Measurements from ENCODE around the gene TMEM219. TPM values are rescaled to one million over a fixed set of nuclear protein-coding genes. Genes with fewer than 3 reads are reported as not detected.

Gene TMEM219
- total RNA-seq, 1 donor from 2014 or later: 125 TPM

DNA sequence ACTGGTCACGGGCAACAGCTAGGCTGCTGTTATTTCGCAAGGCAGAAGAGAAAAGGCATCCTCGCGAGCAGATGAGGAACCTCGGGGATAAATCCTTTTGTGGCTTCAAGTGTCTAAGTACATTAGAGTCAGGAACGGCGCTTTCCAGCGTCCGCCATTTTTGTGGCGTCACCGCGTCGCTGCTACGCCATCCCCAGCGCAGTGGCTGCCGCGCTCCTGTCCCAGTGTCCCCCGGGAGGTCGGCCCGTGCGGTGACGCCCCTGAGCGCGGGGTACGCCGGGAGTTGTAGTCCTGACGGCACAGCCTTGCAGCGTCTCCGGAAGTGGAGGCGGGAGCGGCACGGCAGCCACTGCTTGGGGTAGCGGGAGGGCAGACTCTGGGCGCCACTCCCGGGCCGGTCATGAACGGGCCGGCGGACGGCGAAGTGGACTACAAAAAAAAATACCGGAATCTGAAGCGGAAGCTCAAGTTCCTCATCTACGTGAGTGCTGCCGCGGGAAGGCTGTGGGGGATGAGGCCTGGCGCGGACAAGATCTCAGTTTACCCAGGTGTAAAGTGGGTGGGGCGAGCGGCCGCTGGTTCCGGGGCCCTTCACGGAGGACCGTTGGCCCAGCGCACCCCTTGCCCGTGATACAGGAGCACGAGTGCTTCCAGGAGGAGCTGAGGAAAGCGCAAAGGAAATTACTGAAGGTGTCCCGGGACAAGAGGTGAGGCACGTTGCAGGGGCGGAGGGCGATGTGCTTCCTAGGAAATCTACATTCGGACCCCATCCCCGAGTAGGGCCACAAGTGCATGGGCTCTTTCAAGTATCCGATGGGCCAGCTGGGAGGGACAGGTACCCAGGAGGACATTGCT is 34.3 kb downstream of the TMEM219 start, which contains the start of gene INO80E:
INO80E (plus strand) TSS at position 331 of the 855 bp plus-strand sequence; CDS start at position 401, 70 bp downstream.
- peak; percentile 97 for DNase-seq

DNA sequence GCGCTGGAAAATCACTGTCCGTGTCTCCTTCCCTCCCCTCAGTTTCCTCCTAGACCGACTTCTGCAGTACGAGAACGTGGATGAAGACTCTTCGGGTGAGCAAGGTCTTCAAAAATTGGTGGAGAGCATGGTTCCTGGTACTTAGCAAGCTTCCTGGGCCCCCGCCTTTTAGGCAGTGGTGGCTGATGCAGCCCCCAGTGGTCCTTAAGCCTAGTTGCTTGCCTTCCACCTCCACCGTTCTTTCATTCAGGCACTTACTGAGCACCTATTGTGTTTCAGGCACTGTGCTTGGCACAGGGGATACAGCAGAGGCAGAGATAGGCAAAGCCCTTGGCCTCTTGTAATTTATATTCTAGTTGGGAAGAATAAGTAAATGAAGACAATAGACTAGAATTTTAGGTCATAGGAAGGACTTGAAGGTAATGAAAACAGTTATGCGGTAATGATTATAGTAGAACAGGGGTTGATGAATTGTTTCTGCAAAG is 34.9 kb downstream of the TMEM219 start:
- DNase-seq: no peak

GRCh38 chr16:29999605-30000004 is 37.7 kb downstream of the TMEM219 start:
- no peak for DNase-seq

- DNase-seq: no peak
Measured at GRCh38 chr16:30000735-30001631, 39.1 kb downstream of the TMEM219 start.

- DNase-seq: no peak
Measured at GRCh38 chr16:30002614-30003346, 40.9 kb downstream of the TMEM219 start.

DNA sequence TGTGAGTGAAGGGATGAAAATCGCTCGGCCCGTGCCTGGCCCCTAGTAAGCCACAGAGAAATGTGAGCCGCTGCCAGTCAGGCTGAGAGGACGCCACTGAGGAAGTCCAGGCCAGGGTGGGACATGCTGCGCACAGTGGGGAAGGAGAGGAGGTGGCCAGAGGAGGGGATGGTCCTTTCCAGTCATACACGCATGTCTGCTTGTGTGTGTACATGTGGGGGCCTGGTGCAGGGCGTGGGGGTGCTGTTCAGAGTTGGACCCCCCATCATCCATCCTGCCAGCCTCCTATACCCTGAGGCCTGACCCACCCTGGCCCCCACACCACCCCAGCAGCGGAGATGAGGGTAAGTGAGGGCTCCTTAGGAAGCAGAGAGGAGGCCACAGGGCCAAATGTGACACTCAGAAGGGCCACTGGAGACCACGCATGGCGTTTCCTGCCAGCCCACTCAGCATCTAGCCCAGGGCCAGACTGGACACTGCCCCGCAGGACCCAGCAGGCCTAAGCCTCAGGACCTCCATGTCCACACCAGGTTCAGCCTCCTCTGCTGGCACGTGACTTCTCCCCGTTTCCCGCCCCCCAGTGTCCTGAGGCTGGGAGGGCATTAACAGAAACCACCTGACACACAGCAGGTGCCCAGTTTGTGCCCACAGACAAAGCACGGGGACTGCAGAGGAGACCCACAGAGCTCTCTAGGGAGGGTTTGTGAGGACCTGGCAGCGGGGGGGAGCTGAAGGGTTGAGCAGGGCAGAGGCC is 42.0 kb downstream of the TMEM219 start:
- DNase-seq: no peak

DNA sequence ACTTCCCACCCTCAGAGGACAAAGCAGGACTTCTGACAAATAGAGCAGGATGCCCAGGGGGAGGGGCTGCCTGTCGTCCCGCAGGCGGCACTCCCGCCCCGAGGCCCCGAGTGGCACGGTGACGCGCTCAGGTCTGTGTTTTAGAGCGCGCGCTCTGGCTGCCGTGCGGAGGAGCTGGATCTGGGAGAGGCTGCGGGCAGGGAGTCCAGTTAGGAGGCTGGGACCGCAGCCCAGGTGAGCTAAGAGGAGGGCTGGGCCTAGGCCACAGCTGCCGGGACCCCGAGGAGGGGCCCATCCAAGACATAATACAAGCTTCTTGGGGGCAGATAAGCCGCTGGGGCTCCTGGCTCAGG is 42.5 kb downstream of the TMEM219 start:
- no peak for DNase-seq

- DNase-seq: no peak
Measured at GRCh38 chr16:30004811-30005242, 42.9 kb downstream of the TMEM219 start.

- peak; percentile 71 for DNase-seq
Measured at GRCh38 chr16:30005341-30006094, 43.6 kb downstream of the TMEM219 start.

GRCh38 chr16:30006095-30006473 is 44.2 kb downstream of the TMEM219 start:
- DNase-seq: no peak

GRCh38 chr16:30006659-30007377 is 44.9 kb downstream of the TMEM219 start:
- DNase-seq: no peak

GRCh38 chr16:30007378-30007895 is 45.6 kb downstream of the TMEM219 start:
- no peak for DNase-seq

DNA sequence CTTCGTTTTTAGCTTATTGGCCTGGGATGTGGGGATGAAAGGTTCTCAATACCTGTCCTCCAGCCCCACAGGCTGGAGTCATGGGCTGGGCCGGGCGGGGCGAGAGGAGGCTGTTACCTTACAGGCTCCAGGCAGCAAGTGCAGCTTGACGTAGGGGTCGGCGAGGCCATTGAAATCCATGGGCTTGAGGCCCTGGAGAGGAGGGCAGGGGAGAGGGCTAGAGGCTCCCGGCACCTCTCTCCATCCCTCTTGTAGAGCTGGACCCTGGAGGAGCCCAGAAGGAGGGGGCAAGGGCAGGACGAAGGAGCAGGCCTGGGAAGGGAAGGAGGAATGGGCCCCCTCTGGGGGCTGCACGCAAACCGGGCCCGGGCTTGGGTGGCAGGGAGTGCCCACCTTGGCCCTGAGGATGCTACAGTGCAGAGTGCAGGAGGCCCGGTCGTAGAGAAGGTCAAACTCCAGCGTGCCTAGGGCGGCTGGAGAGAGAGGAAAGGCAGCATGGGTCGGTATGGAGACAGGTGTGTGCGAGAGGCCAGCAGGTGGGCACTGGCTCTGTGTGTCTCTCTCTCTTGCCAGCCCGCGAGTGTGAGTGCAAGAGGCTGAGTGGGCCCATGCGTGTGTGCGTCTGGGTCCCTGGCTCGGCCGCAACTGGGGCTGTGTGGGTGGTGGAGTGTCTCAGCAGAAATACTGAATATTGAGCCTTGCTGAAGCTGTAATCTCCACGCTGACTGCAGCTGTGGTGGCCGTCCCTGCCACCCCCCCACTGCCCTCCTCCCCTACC is 47.4 kb downstream of the TMEM219 start:
- DNase-seq: no peak

DNA sequence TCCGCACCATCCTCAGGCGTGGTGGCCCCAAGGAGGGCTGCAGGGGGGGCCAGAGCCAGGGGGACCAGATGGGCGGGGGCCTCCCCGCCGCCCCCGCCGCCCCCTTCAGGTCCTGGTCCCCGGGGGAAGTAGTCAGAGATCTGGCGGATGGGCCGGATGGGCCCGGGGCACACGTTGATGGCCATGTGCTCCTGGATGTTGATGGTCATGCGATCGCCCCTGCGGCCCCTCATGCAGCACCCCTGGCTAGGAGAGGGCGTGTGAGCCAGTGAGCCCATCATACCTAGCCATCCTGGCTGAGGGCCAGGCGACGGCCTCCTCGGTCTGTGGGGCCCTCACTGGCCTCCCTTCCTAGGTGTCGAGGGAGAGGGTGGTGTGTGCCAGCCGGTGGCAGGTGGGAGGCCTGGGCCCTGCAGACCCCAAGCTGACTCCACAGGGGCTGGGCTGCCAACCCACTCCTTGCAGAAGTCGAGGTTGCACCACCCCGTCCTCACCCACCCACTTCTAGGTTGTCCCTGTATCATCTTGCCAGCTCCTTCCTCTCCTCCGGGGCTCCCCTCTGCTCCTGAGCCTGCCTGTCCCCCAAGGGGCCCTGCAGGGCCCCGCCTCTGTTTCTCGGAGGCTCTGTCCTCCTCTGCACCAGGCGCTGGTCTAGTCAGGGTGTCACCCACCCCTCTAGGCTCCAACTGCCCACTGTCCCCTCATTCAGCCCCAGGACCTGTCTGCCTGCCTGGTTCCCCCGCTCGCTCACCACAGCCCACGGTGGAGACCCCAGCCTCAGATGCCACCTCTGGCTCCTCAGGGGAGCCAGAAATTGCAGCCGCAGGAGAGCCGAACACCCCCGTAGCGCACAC is 48.3 kb downstream of the TMEM219 start:
- DNase-seq: no peak

GRCh38 chr16:30010844-30011713 is 49.2 kb downstream of the TMEM219 start, which contains the start of gene DOC2A:
Gene DOC2A, minus strand, starts transcription at chr16:30011027. Its CDS starts 805 bp downstream, at chr16:30010222.
- DNase-seq: no peak

- no peak for DNase-seq
Measured at GRCh38 chr16:30011714-30012504, 50.0 kb downstream of the TMEM219 start.

Data from dermis blood vessel endothelial cell (primary cell).